SK-N-SH treated with all-trans-retinoic acid at 6 μM for 48 hours (cell line): ENCODE data around the gene HPCAL1.
"Not testable (repeated sequence)": the region's sequence is repeated elsewhere in the genome, so short reads cannot be mapped to it uniquely, and the experiment has no call there.

ENCODE experiments used
- ATAC-seq: fragments of 200-7000 bp; cut with Tn5 transposase; 3 replicates; pipeline ENCODE4 v1.9.1; 2020; ENCODE audit warnings: mild to moderate bottlenecking, moderate library complexity
- ARNTL ChIP-seq: fragments of 450-650 bp; formaldehyde crosslinking; IDR thresholded peaks from 2 replicates; pipeline ENCODE4 v1.5.0; 2020; ENCODE audit warnings: low read depth, mild to moderate bottlenecking, moderate library complexity, borderline replicate concordance
- BACH2 ChIP-seq: fragments of 250-450 bp; sonication (Bioruptor Pico); IDR thresholded peaks from 2 replicates; pipeline ENCODE4 v1.9.0; 2021; ENCODE audit warnings: mild to moderate bottlenecking, borderline replicate concordance
- CSDC2 ChIP-seq: fragments of 250-450 bp; sonication (Bioruptor Pico); IDR thresholded peaks from 2 replicates; pipeline ENCODE4 v1.5.0; 2020; ENCODE audit warnings: mild to moderate bottlenecking, moderate library complexity
- GLIS3 ChIP-seq: fragments of 250-450 bp; sonication (Bioruptor Pico); IDR thresholded peaks from 2 replicates; pipeline ENCODE4 v1.5.0; 2020; ENCODE audit warnings: mild to moderate bottlenecking, moderate library complexity
- ISL1 ChIP-seq: fragments of 250-450 bp; sonication (Bioruptor Pico); IDR thresholded peaks from 2 replicates; pipeline ENCODE4 v2.1.2; 2022; ENCODE audit warnings: mild to moderate bottlenecking, moderate library complexity
- OSR1 ChIP-seq: fragments of 250-450 bp; sonication (Bioruptor Pico); IDR thresholded peaks from 2 replicates; pipeline ENCODE4 v1.8.0; 2022; ENCODE audit warnings: moderate library complexity, mild to moderate bottlenecking, inconsistent platforms
- PPARA ChIP-seq: fragments of 250-450 bp; sonication (Bioruptor Pico); IDR thresholded peaks from 2 replicates; pipeline ENCODE4 v1.5.0; 2020; ENCODE audit warnings: mild to moderate bottlenecking, borderline replicate concordance
- RARB ChIP-seq: fragments of 250-450 bp; sonication (Bioruptor Pico); IDR thresholded peaks from 2 replicates; pipeline ENCODE4 v1.8.0; 2021; ENCODE audit warnings: mild to moderate bottlenecking, moderate library complexity
- TCF4 ChIP-seq: fragments of 250-450 bp; sonication (Bioruptor Pico); IDR thresholded peaks from 2 replicates; pipeline ENCODE4 v1.8.0; 2021; ENCODE audit warnings: mild to moderate bottlenecking, moderate library complexity, borderline replicate concordance
- TOX ChIP-seq: fragments of 250-450 bp; sonication (Bioruptor Pico); IDR thresholded peaks from 2 replicates; pipeline ENCODE4 v1.8.0; 2021; ENCODE audit warnings: mild to moderate bottlenecking, moderate library complexity, borderline replicate concordance
- TSHZ2 ChIP-seq: fragments of 250-450 bp; sonication (Bioruptor Pico); IDR thresholded peaks from 2 replicates; pipeline ENCODE4 v1.5.0; 2020; ENCODE audit warnings: mild to moderate bottlenecking, moderate library complexity
- ZC3H10 ChIP-seq: fragments of 250-450 bp; sonication (Bioruptor Pico); IDR thresholded peaks from 2 replicates; pipeline ENCODE4 v1.5.1; 2021; ENCODE audit warnings: mild to moderate bottlenecking, moderate library complexity
- ZFP3 ChIP-seq: fragments of 250-450 bp; sonication (Bioruptor Pico); IDR thresholded peaks from 2 replicates; pipeline ENCODE4 v1.5.0; 2020; ENCODE audit warnings: mild to moderate bottlenecking, moderate library complexity
- ZFP30 ChIP-seq: fragments of 450-650 bp; formaldehyde crosslinking; IDR thresholded peaks from 2 replicates; pipeline ENCODE4 v1.5.0; 2022; ENCODE audit warnings: mild to moderate bottlenecking, moderate library complexity
- ZNF565 ChIP-seq: fragments of 450-650 bp; formaldehyde crosslinking; conservative IDR thresholded peaks from 2 replicates; pipeline ENCODE4 v1.5.0; 2020; ENCODE audit warnings: low read depth, mild to moderate bottlenecking, moderate library complexity
- ZNF70 ChIP-seq: fragments of 450-650 bp; formaldehyde crosslinking; IDR thresholded peaks from 2 replicates; pipeline ENCODE4 v1.5.0; 2020; ENCODE audit warnings: mild to moderate bottlenecking, moderate library complexity
- ZNF8 ChIP-seq: fragments of 450-650 bp; formaldehyde crosslinking; IDR thresholded peaks from 2 replicates; pipeline ENCODE4 v1.5.0; 2020; ENCODE audit warnings: mild to moderate bottlenecking, moderate library complexity
- TF ChIP-seq, protein P1 (sequence below): fragments of 250-450 bp; sonication (Bioruptor Pico); IDR thresholded peaks from 2 replicates; pipeline ENCODE4 v1.5.1; 2020; ENCODE audit warnings: low read depth, mild to moderate bottlenecking, moderate library complexity
- TF ChIP-seq, protein P2 (sequence below): fragments of 250-450 bp; sonication (Bioruptor Pico); IDR thresholded peaks from 2 replicates; pipeline ENCODE4 v1.5.1; 2021; ENCODE audit warnings: mild to moderate bottlenecking, moderate library complexity
- TF ChIP-seq, protein P3 (sequence below): fragments of 250-450 bp; sonication (Bioruptor Pico); IDR thresholded peaks from 2 replicates; pipeline ENCODE4 v1.8.0; 2021; ENCODE audit warnings: low read depth, mild to moderate bottlenecking, moderate library complexity, borderline replicate concordance
- TF ChIP-seq, protein P4 (sequence below): fragments of 250-450 bp; sonication (Bioruptor Pico); IDR thresholded peaks from 2 replicates; pipeline ENCODE4 v1.8.0; 2020; ENCODE audit warnings: mild to moderate bottlenecking, moderate library complexity, borderline replicate concordance

HPCAL1 gene

GRCh38 chr2:10439971-10440370, 137.3 kb downstream of the HPCAL1 start:
- no peak for ATAC-seq
- no peak for TF ChIP-seq ZFP30 (CRISPR knock-in tag)
- TF ChIP-seq, protein P1, sequence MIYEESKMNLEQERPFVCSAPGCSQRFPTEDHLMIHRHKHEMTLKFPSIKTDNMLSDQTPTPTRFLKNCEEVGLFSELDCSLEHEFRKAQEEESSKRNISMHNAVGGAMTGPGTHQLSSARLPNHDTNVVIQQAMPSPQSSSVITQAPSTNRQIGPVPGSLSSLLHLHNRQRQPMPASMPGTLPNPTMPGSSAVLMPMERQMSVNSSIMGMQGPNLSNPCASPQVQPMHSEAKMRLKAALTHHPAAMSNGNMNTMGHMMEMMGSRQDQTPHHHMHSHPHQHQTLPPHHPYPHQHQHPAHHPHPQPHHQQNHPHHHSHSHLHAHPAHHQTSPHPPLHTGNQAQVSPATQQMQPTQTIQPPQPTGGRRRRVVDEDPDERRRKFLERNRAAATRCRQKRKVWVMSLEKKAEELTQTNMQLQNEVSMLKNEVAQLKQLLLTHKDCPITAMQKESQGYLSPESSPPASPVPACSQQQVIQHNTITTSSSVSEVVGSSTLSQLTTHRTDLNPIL: no peak
- TF ChIP-seq ZNF565: no peak
- TF ChIP-seq ZNF70 (CRISPR knock-in tag): no peak
- TF ChIP-seq TSHZ2: no peak
- TF ChIP-seq BACH2: no peak
- TF ChIP-seq CSDC2 (CRISPR knock-in tag): no peak
- no peak for TF ChIP-seq ARNTL (CRISPR knock-in tag)
- TF ChIP-seq ZC3H10 (CRISPR knock-in tag): no peak
- TF ChIP-seq OSR1 (CRISPR knock-in tag): no peak
- TF ChIP-seq GLIS3 (CRISPR knock-in tag): no peak
- no peak for TF ChIP-seq ZFP3 (CRISPR knock-in tag)
- TF ChIP-seq TOX (CRISPR knock-in tag): no peak
- no peak for TF ChIP-seq ZNF8 (CRISPR knock-in tag)
- no peak for TF ChIP-seq RARB
- TF ChIP-seq ISL1 (CRISPR knock-in tag): no peak
- TF ChIP-seq, protein P2, sequence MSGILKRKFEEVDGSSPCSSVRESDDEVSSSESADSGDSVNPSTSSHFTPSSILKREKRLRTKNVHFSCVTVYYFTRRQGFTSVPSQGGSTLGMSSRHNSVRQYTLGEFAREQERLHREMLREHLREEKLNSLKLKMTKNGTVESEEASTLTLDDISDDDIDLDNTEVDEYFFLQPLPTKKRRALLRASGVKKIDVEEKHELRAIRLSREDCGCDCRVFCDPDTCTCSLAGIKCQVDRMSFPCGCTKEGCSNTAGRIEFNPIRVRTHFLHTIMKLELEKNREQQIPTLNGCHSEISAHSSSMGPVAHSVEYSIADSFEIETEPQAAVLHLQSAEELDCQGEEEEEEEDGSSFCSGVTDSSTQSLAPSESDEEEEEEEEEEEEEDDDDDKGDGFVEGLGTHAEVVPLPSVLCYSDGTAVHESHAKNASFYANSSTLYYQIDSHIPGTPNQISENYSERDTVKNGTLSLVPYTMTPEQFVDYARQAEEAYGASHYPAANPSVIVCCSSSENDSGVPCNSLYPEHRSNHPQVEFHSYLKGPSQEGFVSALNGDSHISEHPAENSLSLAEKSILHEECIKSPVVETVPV: no peak

GRCh38 chr2:10440736-10441135, 138.0 kb downstream of the HPCAL1 start:
- TF ChIP-seq TSHZ2 (no peak), RARB (no peak), ZNF8 (CRISPR knock-in tag) (no peak), ARNTL (CRISPR knock-in tag) (no peak), ZFP30 (CRISPR knock-in tag) (no peak), BACH2 (no peak), CSDC2 (CRISPR knock-in tag) (no peak)
- ATAC-seq: no peak

DNA sequence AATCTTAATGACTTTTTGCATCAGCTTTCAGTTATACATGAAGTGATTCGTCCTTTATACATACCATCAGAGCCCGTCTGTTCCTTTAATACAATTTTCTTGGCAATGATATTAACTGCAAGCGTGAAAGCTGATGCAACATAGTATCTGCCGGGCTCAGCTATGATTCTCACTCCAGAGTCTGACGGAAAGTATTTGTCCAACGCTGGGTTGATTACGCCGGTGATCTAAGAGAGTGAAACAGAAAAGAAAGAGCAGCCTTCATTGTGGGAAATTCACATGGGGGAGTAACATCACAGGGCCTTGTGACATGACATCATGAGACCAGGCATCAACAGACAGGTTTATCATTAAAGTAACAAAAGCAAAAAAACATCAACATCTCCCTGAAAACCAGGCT, 139.2 kb downstream of the HPCAL1 start:
- no peak for ATAC-seq
- TF ChIP-seq PPARA (CRISPR knock-in tag) (no peak), ARNTL (CRISPR knock-in tag) (no peak), TSHZ2 (no peak), ISL1 (CRISPR knock-in tag) (no peak), CSDC2 (CRISPR knock-in tag) (no peak), TCF4 (no peak)
- TF ChIP-seq, protein P3, sequence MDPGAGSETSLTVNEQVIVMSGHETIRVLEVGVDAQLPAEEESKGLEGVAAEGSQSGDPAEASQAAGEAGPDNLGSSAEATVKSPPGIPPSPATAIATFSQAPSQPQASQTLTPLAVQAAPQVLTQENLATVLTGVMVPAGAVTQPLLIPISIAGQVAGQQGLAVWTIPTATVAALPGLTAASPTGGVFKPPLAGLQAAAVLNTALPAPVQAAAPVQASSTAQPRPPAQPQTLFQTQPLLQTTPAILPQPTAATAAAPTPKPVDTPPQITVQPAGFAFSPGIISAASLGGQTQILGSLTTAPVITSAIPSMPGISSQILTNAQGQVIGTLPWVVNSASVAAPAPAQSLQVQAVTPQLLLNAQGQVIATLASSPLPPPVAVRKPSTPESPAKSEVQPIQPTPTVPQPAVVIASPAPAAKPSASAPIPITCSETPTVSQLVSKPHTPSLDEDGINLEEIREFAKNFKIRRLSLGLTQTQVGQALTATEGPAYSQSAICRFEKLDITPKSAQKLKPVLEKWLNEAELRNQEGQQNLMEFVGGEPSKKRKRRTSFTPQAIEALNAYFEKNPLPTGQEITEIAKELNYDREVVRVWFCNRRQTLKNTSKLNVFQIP: no peak
- TF ChIP-seq, protein P4, sequence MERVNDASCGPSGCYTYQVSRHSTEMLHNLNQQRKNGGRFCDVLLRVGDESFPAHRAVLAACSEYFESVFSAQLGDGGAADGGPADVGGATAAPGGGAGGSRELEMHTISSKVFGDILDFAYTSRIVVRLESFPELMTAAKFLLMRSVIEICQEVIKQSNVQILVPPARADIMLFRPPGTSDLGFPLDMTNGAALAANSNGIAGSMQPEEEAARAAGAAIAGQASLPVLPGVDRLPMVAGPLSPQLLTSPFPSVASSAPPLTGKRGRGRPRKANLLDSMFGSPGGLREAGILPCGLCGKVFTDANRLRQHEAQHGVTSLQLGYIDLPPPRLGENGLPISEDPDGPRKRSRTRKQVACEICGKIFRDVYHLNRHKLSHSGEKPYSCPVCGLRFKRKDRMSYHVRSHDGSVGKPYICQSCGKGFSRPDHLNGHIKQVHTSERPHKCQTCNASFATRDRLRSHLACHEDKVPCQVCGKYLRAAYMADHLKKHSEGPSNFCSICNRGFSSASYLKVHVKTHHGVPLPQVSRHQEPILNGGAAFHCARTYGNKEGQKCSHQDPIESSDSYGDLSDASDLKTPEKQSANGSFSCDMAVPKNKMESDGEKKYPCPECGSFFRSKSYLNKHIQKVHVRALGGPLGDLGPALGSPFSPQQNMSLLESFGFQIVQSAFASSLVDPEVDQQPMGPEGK (CRISPR knock-in tag): no peak
- TF ChIP-seq, all 23 proteins: peak for 0

- not testable (repeated sequence) for ATAC-seq
These were observed 139.9 kb downstream of the HPCAL1 start for GRCh38 chr2:10442469-10443126.
